Measurements from ENCODE around the gene ZDHHC5. TPM values are rescaled to one million over a fixed set of nuclear protein-coding genes. Genes with fewer than 3 reads are reported as not detected.

Gene ZDHHC5
- total and polyA plus RNA-seq, 2 of the 13 experiments (the other 11 are each of a cell fraction or from before 2014, with no cell fraction given), result 26.6 to 34.0 TPM

- TF ChIP-seq, protein P1, sequence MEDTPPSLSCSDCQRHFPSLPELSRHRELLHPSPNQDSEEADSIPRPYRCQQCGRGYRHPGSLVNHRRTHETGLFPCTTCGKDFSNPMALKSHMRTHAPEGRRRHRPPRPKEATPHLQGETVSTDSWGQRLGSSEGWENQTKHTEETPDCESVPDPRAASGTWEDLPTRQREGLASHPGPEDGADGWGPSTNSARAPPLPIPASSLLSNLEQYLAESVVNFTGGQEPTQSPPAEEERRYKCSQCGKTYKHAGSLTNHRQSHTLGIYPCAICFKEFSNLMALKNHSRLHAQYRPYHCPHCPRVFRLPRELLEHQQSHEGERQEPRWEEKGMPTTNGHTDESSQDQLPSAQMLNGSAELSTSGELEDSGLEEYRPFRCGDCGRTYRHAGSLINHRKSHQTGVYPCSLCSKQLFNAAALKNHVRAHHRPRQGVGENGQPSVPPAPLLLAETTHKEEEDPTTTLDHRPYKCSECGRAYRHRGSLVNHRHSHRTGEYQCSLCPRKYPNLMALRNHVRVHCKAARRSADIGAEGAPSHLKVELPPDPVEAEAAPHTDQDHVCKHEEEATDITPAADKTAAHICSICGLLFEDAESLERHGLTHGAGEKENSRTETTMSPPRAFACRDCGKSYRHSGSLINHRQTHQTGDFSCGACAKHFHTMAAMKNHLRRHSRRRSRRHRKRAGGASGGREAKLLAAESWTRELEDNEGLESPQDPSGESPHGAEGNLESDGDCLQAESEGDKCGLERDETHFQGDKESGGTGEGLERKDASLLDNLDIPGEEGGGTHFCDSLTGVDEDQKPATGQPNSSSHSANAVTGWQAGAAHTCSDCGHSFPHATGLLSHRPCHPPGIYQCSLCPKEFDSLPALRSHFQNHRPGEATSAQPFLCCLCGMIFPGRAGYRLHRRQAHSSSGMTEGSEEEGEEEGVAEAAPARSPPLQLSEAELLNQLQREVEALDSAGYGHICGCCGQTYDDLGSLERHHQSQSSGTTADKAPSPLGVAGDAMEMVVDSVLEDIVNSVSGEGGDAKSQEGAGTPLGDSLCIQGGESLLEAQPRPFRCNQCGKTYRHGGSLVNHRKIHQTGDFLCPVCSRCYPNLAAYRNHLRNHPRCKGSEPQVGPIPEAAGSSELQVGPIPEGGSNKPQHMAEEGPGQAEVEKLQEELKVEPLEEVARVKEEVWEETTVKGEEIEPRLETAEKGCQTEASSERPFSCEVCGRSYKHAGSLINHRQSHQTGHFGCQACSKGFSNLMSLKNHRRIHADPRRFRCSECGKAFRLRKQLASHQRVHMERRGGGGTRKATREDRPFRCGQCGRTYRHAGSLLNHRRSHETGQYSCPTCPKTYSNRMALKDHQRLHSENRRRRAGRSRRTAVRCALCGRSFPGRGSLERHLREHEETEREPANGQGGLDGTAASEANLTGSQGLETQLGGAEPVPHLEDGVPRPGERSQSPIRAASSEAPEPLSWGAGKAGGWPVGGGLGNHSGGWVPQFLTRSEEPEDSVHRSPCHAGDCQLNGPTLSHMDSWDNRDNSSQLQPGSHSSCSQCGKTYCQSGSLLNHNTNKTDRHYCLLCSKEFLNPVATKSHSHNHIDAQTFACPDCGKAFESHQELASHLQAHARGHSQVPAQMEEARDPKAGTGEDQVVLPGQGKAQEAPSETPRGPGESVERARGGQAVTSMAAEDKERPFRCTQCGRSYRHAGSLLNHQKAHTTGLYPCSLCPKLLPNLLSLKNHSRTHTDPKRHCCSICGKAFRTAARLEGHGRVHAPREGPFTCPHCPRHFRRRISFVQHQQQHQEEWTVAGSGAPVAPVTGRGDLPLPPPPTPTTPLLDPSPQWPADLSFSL (CRISPR knock-in tag; IDR thresholded peaks at IDR 0.05), result no peak
- TF ChIP-seq NFYB (CRISPR knock-in tag; IDR thresholded peaks at IDR 0.05), result peak; percentile 65
- no peak for TF ChIP-seq ZNF652 (CRISPR knock-in tag; IDR thresholded peaks at IDR 0.05; ENCODE audit: borderline replicate concordance, low read depth)
- peak; percentile 77 for TF ChIP-seq ZGPAT (CRISPR knock-in tag; IDR thresholded peaks at IDR 0.05)
- no peak for TF ChIP-seq ZNF776 (CRISPR knock-in tag; IDR thresholded peaks at IDR 0.05)
- no peak for TF ChIP-seq EHMT2 (IDR thresholded peaks at IDR 0.05; ENCODE audit: borderline replicate concordance, low read depth, low read length)
- TF ChIP-seq ZNF256 (CRISPR knock-in tag; conservative IDR thresholded peaks at IDR 0.05), result no peak
- TF ChIP-seq THYN1 (CRISPR knock-in tag; IDR thresholded peaks at IDR 0.05; ENCODE audit: borderline replicate concordance, low read depth), result peak; percentile 76; the same call in 1 of the 2 replicates
- TF ChIP-seq JUNB (CRISPR knock-in tag; IDR thresholded peaks at IDR 0.05; ENCODE audit: borderline replicate concordance), result no peak
- TF ChIP-seq SP5 (CRISPR knock-in tag; IDR thresholded peaks at IDR 0.05; ENCODE audit: borderline replicate concordance, low read depth), result peak; percentile 96
- no peak for TF ChIP-seq ZNF260 (CRISPR knock-in tag; IDR thresholded peaks at IDR 0.05; ENCODE audit: borderline replicate concordance, low read depth)
- no peak for TF ChIP-seq MLLT10 (CRISPR knock-in tag; IDR thresholded peaks at IDR 0.05)
- TF ChIP-seq ARID4A (CRISPR knock-in tag; IDR thresholded peaks at IDR 0.05; ENCODE audit: borderline replicate concordance), result peak; percentile 98
- no peak for TF ChIP-seq ZBTB39 (CRISPR knock-in tag; IDR thresholded peaks at IDR 0.05)
These were observed 10.5 kb upstream of the ZDHHC5 start, which contains the start of gene CLP1 (continued) for GRCh38 chr11:57657194-57658022.
